ENCODE data around the gene TNFRSF25. TPM values are rescaled to one million over a fixed set of nuclear protein-coding genes. Genes with fewer than 3 reads are reported as not detected.
"Not testable (repeated sequence)": the region's sequence is repeated elsewhere in the genome, so short reads cannot be mapped to it uniquely, and the experiment has no call there.

TNFRSF25 gene
- total and polyA plus RNA-seq, 11 donors, result 4.7 to 17.5 (median 9.3) TPM

- peaks cover 41 to 82% (median 56%) of the 10 kb centered on the region in 9 donors for H3K27me3 ChIP-seq
Measured at GRCh38 chr1:6447016-6447817, 18.8 kb downstream of the TNFRSF25 start.

GRCh38 chr1:6446665-6447015, 19.3 kb downstream of the TNFRSF25 start:
- 59 to 72% (median 64%) methylated on average over 4 of the region's 4 CpGs for WGBS, 4 donors
- DNase-seq (no peak), ATAC-seq (no peak)
- Histone ChIP-seq H3K9me3 (no peaks in the 10 kb centered on the region), H3K4me3 (no peak overlapping the region), H3K27me3 (peaks cover 35 to 82% (median 55%) of the 10 kb centered on the region in 9 donors), H3K4me1 (peaks cover 0 to 26% (median 0%) of the 10 kb centered on the region in 12 donors), H3K27ac (no peak overlapping the region), H3K36me3 (no peaks in the 10 kb centered on the region)
- intact Hi-C loops (cut with DNase I), result no loop called here
- no peak for TF ChIP-seq CTCF (IDR thresholded peaks at IDR 0.05)
- TF ChIP-seq POLR2A (IDR thresholded peaks at IDR 0.05), result no peak

More at GRCh38 chr1:6447016-6447817, 18.8 kb downstream of the TNFRSF25 start:
- whole genome bisulfite sequencing, 4 donors, result 2 to 18% (median 4%) methylated on average over 9 to 67 of the region's 67 CpGs
- H3K9me3 ChIP-seq, result no peaks in the 10 kb centered on the region
- intact Hi-C loops (cut with DNase I), result no loop called here
- peak overlapping the region in 6 of 12 donors; percentile 4 to 26 (median 12) for H3K4me3 ChIP-seq
- TF ChIP-seq POLR2A (IDR thresholded peaks at IDR 0.05), result no peak
- no peak for TF ChIP-seq CTCF (IDR thresholded peaks at IDR 0.05)
- no peak overlapping the region for H3K27ac ChIP-seq
- no peak for DNase-seq
- H3K36me3 ChIP-seq, result no peaks in the 10 kb centered on the region
- H3K4me1 ChIP-seq, result peaks cover 0 to 26% (median 0%) of the 10 kb centered on the region in 12 donors
- ATAC-seq, result no peak

- WGBS, 4 donors, result 84 to 97% (median 89%) methylated on average over 2 to 4 of the region's 4 CpGs
Measured at GRCh38 chr1:6445929-6446328, 20.0 kb downstream of the TNFRSF25 start.

GRCh38 chr1:6445062-6445763, 20.8 kb downstream of the TNFRSF25 start:
- Histone ChIP-seq H3K4me3 (no peak overlapping the region), H3K36me3 (no peaks in the 10 kb centered on the region), H3K4me1 (peaks cover 0 to 32% (median 0%) of the 10 kb centered on the region in 12 donors), H3K27me3 (peaks cover 36 to 86% (median 54%) of the 10 kb centered on the region in 9 donors), H3K27ac (no peak overlapping the region), H3K9me3 (no peaks in the 10 kb centered on the region)
- peak; percentile 36 to 70 (median 44) for ATAC-seq
- no peak for TF ChIP-seq POLR2A (IDR thresholded peaks at IDR 0.05)
- peak; percentile 41 to 63 (median 50) for TF ChIP-seq CTCF (IDR thresholded peaks at IDR 0.05)
- WGBS, 4 donors, result 49 to 54% (median 52%) methylated on average over 13 to 19 of the region's 19 CpGs
- intact Hi-C loops (cut with DNase I), result no loop called here
- no peak for DNase-seq

More at GRCh38 chr1:6445929-6446328, 20.0 kb downstream of the TNFRSF25 start:
- DNase-seq; H3K36me3 ChIP-seq; intact Hi-C loops (cut with DNase I); H3K9me3 ChIP-seq; H3K27ac ChIP-seq; H3K4me3 ChIP-seq; ATAC-seq: not testable (repeated sequence)
- H3K4me1 ChIP-seq, result peaks cover 0 to 26% (median 0%) of the 10 kb centered on the region in 12 donors
- peaks cover 31 to 82% (median 52%) of the 10 kb centered on the region in 9 donors for H3K27me3 ChIP-seq

All from heart left ventricle (tissue), 16 donors.